Upper lobe of right lung (tissue), 1 donor: ENCODE results near the gene AARS1. TPM values are rescaled to one million over a fixed set of nuclear protein-coding genes. Genes with fewer than 3 reads are reported as not detected.
"Not testable (repeated sequence)": the region's sequence is repeated elsewhere in the genome, so short reads cannot be mapped to it uniquely, and the experiment has no call there.

Source experiments
- ATAC-seq: fragments of 200-7000 bp; cut with Tn5 transposase; one replicate; pipeline ENCODE4 v1.9.1; 2020; ENCODE audit warnings: mild to moderate bottlenecking, moderate library complexity
- DNase-seq: peaks from one replicate; pipeline ENCODE4 v3.0.0-alpha.2; 2020
- H3K27ac ChIP-seq: fragments of 200-600 bp; one replicate; pipeline ENCODE4 v1.8.0; 2022
- H3K27me3 ChIP-seq: fragments of 200-600 bp; one replicate; pipeline ENCODE4 v1.8.0; 2022; ENCODE audit warnings: mild to moderate bottlenecking
- H3K36me3 ChIP-seq: fragments of 200-600 bp; one replicate; pipeline ENCODE4 v1.8.0; 2022
- H3K4me1 ChIP-seq: fragments of 200-600 bp; one replicate; pipeline ENCODE4 v1.8.0; 2022
- H3K4me3 ChIP-seq: fragments of 200-600 bp; one replicate; pipeline ENCODE4 v1.8.0; 2022; ENCODE audit warnings: mild to moderate bottlenecking
- H3K9me3 ChIP-seq: fragments of 200-600 bp; one replicate; pipeline ENCODE4 v1.8.0; 2022
- CTCF ChIP-seq: fragments of 200-600 bp; IDR thresholded peaks from one replicate; pipeline ENCODE4 v1.8.0; 2022; ENCODE audit warnings: antibody characterized with exemption
- intact Hi-C: fragments of 100-400 bp; cut with DNase I; formaldehyde crosslinking; loops from one replicate; pipeline ENCODE4 v1.11.0; 2022
- total RNA-seq: library from RNA; stranded (reverse); fragmentation: NEBNext Ultra II Directional; extraction: Animal tissue kit (Norgen Biotek cat#: 25700); gene quantifications from one replicate; pipeline ENCODE4 v1.2.1, GENCODE V29; 2021
- donor health status: DM: no; HTN: yes; CAD: no; lungs with severe emphysema.

AARS1 gene
- total RNA-seq, 1 donor from 2014 or later = 113 TPM

GRCh38 chr16:70250748-70251628, 38.3 kb downstream of the AARS1 start:
- peaks cover 22% of the 10 kb centered on the region for H3K4me1 ChIP-seq
- DNase-seq = peak; percentile 77
- H3K4me3 ChIP-seq = peak overlapping the region; percentile 74
- intact Hi-C loops = no loop called here
- ATAC-seq = peak; percentile 67
- no peaks in the 10 kb centered on the region for H3K9me3 ChIP-seq
- H3K36me3 ChIP-seq = peaks cover 46% of the 10 kb centered on the region
- peak overlapping the region; percentile 81 for H3K27ac ChIP-seq
- no peak for TF ChIP-seq CTCF
- H3K27me3 ChIP-seq = no peaks in the 10 kb centered on the region

- peaks cover 33% of the 10 kb centered on the region for H3K36me3 ChIP-seq
- intact Hi-C loops, H3K4me3 ChIP-seq, H3K9me3 ChIP-seq, H3K27me3 ChIP-seq, DNase-seq, ATAC-seq: not testable (repeated sequence)
- H3K4me1 ChIP-seq = peaks cover 22% of the 10 kb centered on the region
- H3K27ac ChIP-seq = peak overlapping the region; percentile 30
Measured at GRCh38 chr16:70249697-70250096, 39.6 kb downstream of the AARS1 start.

- ATAC-seq, H3K27me3 ChIP-seq, H3K4me1 ChIP-seq, H3K27ac ChIP-seq, H3K9me3 ChIP-seq, intact Hi-C loops, H3K4me3 ChIP-seq, DNase-seq: not testable (repeated sequence)
- peaks cover 31% of the 10 kb centered on the region for H3K36me3 ChIP-seq
Measured at GRCh38 chr16:70238773-70239172, 50.5 kb downstream of the AARS1 start.

GRCh38 chr16:70231831-70232230, 57.5 kb downstream of the AARS1 start:
- intact Hi-C loops, H3K27me3 ChIP-seq, H3K9me3 ChIP-seq, DNase-seq, H3K4me3 ChIP-seq, H3K4me1 ChIP-seq, H3K27ac ChIP-seq, ATAC-seq: not testable (repeated sequence)
- peaks cover 59% of the 10 kb centered on the region for H3K36me3 ChIP-seq

GRCh38 chr16:70226024-70226423, 63.3 kb downstream of the AARS1 start:
- ATAC-seq, H3K4me3 ChIP-seq, H3K9me3 ChIP-seq, H3K4me1 ChIP-seq, H3K27ac ChIP-seq, intact Hi-C loops, H3K27me3 ChIP-seq, DNase-seq: not testable (repeated sequence)
- peaks cover 34% of the 10 kb centered on the region for H3K36me3 ChIP-seq

- H3K27me3 ChIP-seq, H3K4me1 ChIP-seq, H3K9me3 ChIP-seq, H3K4me3 ChIP-seq, H3K27ac ChIP-seq, intact Hi-C loops, DNase-seq, ATAC-seq: not testable (repeated sequence)
- H3K36me3 ChIP-seq = peaks cover 33% of the 10 kb centered on the region
Measured at GRCh38 chr16:70225430-70225829, 63.9 kb downstream of the AARS1 start.

GRCh38 chr16:70224645-70225044, 64.7 kb downstream of the AARS1 start:
- H3K4me1 ChIP-seq, H3K9me3 ChIP-seq, ATAC-seq, DNase-seq, H3K27me3 ChIP-seq, intact Hi-C loops, H3K27ac ChIP-seq, H3K4me3 ChIP-seq: not testable (repeated sequence)
- peaks cover 35% of the 10 kb centered on the region for H3K36me3 ChIP-seq

- H3K27ac ChIP-seq, H3K4me3 ChIP-seq, intact Hi-C loops, H3K27me3 ChIP-seq, H3K4me1 ChIP-seq, ATAC-seq, DNase-seq, H3K9me3 ChIP-seq: not testable (repeated sequence)
- peaks cover 35% of the 10 kb centered on the region for H3K36me3 ChIP-seq
Measured at GRCh38 chr16:70223971-70224513, 65.3 kb downstream of the AARS1 start.

GRCh38 chr16:70223216-70223615, 66.1 kb downstream of the AARS1 start:
- DNase-seq, H3K4me1 ChIP-seq, ATAC-seq, H3K9me3 ChIP-seq, intact Hi-C loops, H3K27me3 ChIP-seq, H3K4me3 ChIP-seq, H3K27ac ChIP-seq: not testable (repeated sequence)
- peaks cover 28% of the 10 kb centered on the region for H3K36me3 ChIP-seq

GRCh38 chr16:70222574-70222973, 66.7 kb downstream of the AARS1 start:
- H3K9me3 ChIP-seq, H3K4me1 ChIP-seq, ATAC-seq, intact Hi-C loops, H3K27me3 ChIP-seq, DNase-seq, H3K27ac ChIP-seq, H3K4me3 ChIP-seq: not testable (repeated sequence)
- peaks cover 24% of the 10 kb centered on the region for H3K36me3 ChIP-seq

- H3K4me3 ChIP-seq, H3K27ac ChIP-seq, H3K9me3 ChIP-seq, H3K4me1 ChIP-seq, H3K27me3 ChIP-seq, ATAC-seq, DNase-seq, intact Hi-C loops: not testable (repeated sequence)
- peaks cover 17% of the 10 kb centered on the region for H3K36me3 ChIP-seq
Measured at GRCh38 chr16:70218586-70218985, 70.7 kb downstream of the AARS1 start.

GRCh38 chr16:70206382-70206781, 82.9 kb downstream of the AARS1 start:
- intact Hi-C loops, H3K27ac ChIP-seq, DNase-seq, H3K36me3 ChIP-seq, H3K9me3 ChIP-seq, H3K4me3 ChIP-seq, H3K27me3 ChIP-seq, ATAC-seq, H3K4me1 ChIP-seq: not testable (repeated sequence)

- H3K27ac ChIP-seq, DNase-seq, H3K36me3 ChIP-seq, H3K4me1 ChIP-seq, H3K9me3 ChIP-seq, H3K4me3 ChIP-seq, H3K27me3 ChIP-seq, intact Hi-C loops, ATAC-seq: not testable (repeated sequence)
Measured at GRCh38 chr16:70204668-70205405, 84.5 kb downstream of the AARS1 start.
